Esophagus squamous epithelium (tissue), 5 donors: ENCODE data around the gene LIN7C. TPM values are rescaled to one million over a fixed set of nuclear protein-coding genes. Genes with fewer than 3 reads are reported as not detected.
A peak's percentile ranks its signal among the peaks of the same experiment; 100 is the strongest.

Experiments used
- DNase-seq: peaks from one replicate; lab custom pipeline; 2025; lab: John Stamatoyannopoulos, UW
- H3K27ac ChIP-seq, 4 donors: fragments of 200-600 bp; sonication (generic); one replicate each; pipeline ENCODE4 v1.5.1; 2016 to 2019; ENCODE audit warnings: mild to moderate bottlenecking in 1 of 4
- H3K27me3 ChIP-seq, 4 donors: fragments of 200-600 bp; sonication (generic); 1 replicate in 3 of 4; 2 replicates in 1 of 4; pipeline versions ENCODE4 v1.5.1 to v1.6.0; 2017 to 2021; ENCODE audit warnings: antibody characterized with exemption in 1 of 4
- H3K36me3 ChIP-seq, 3 donors: fragments of 200-600 bp; sonication (generic); one replicate each; pipeline ENCODE4 v1.5.1; 2016 to 2019
- H3K4me1 ChIP-seq, 3 donors: fragments of 200-600 bp; sonication (generic); one replicate each; pipeline ENCODE4 v1.5.1; 2017 to 2019
- H3K4me3 ChIP-seq, 4 donors: fragments of 200-600 bp; sonication (generic); 1 replicate in 3 of 4; 2 replicates in 1 of 4; pipeline ENCODE4 v1.5.1; 2016 to 2019; ENCODE audit warnings: mild to moderate bottlenecking in 2 of 4, moderate library complexity in 1 of 4
- H3K9me3 ChIP-seq, 3 donors: fragments of 200-600 bp; sonication (generic); one replicate each; pipeline ENCODE4 v1.5.1; 2016 to 2019
- POLR2A ChIP-seq, 4 donors: fragments of 450-650 bp; IDR thresholded peaks; one replicate each; pipeline ENCODE4 v1.6.1; 2017; ENCODE audit warnings: antibody characterized with exemption in 4 of 4, mild to moderate bottlenecking in 4 of 4, moderate library complexity in 3 of 4
- WGBS, 2 donors: methylation state at CpG; one replicate each; pipeline ENCODE4 v1.1.5; 2018; 5-methylcytosine and 5-hydroxymethylcytosine counted together
- intact Hi-C: fragments of 100-400 bp; cut with DNase I; formaldehyde crosslinking; loops from one replicate; pipeline ENCODE4 v1.15.0; 2022
- total RNA-seq, 4 donors: library from RNA; depleted of rRNA; stranded (reverse); fragments of >200 nt; gene quantifications; one replicate each; pipeline ENCODE4 v1.1.0, GENCODE V29; 2016
- TF ChIP-seq, protein P1 (sequence below), 6 experiments: fragments of 450-650 bp in 4 of 6; fragments of 200-600 bp in 2 of 6; sonication (generic) in 2 of 6; IDR thresholded peaks; one replicate each; pipeline ENCODE4 v1.5.1; 2016 to 2019; ENCODE audit warnings: antibody characterized with exemption in 6 of 6, mild to moderate bottlenecking in 4 of 6, moderate library complexity in 4 of 6
- donor health status: DM: yes; HTN: yes; CAD: no.

Gene LIN7C, protein sequence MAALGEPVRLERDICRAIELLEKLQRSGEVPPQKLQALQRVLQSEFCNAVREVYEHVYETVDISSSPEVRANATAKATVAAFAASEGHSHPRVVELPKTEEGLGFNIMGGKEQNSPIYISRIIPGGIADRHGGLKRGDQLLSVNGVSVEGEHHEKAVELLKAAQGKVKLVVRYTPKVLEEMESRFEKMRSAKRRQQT
- total RNA-seq = 10 to 100 TPM; 30.4 to 50.3 (median 47.3) TPM

DNA sequence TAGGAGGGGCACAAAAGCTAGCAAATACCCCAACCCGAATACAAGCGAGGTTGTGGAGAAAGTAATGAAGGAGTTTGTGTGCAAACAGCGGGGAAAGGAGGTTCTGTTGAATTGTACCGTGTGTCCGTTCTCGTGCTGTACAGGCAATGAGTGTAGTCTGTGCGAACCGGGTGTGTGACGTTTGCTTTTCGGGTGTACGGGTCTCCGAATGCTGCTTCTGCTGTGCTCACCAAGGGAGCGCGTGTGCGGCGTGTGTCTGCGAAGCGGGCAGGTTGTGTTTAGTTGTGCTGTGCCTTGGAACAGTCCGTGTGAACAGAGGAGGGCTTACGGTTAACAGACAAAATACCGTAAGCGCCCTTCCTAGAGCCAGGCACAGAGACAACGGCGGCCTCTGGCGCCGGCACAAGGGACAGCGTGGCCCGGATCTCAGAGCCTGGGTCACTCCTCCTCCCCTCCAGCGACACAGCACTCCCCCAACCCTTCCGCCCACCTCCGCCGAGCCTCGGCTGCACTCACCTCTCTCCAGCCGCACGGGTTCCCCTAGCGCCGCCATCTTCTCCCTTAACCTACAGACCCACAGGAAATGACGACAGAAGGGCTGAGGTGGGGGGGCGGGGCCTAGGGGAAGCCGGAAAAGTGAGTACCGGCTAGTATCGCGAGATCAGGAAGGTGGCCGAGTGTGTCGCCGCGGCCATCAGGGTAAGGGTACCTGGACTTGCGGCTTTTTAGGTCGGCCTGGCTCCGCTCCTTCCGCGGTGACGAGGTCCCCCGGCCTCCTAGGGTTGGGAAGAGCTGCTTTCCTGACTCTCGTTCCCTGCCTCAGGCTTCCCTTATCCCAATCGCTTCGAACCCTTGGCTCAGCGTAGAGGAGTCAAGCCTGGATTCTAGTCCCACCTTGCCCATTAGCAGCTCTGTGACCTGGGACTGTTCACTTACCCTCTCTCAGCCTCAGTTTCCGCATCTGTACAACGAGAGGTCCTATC is at the start of gene LIN7C:
Gene LIN7C, minus strand, starts transcription at position 570 of the 983 bp plus-strand sequence. Its CDS starts 17 bp downstream, at position 553.
- Histone ChIP-seq H3K4me3 (peak within 1 kb of the TSS; percentile 77 to 81 (median 79)), H3K4me1 (peaks cover 15 to 55% (median 37%) of the 10 kb centered on the region in 3 donors), H3K9me3 (no peaks in the 10 kb centered on the region), H3K36me3 (peaks cover 0 to 7% (median 0%) of the 10 kb centered on the region in 3 donors), H3K27ac (peak within 1 kb of the TSS; percentile 92 to 96 (median 94)), H3K27me3 (no peaks in the 10 kb centered on the region)
- WGBS, 2 donors = 1% methylated on average over 24 to 32 of the region's 60 CpGs
- intact Hi-C loops = no loop called here
- DNase-seq = peak; percentile 85
- TF ChIP-seq, protein P1, sequence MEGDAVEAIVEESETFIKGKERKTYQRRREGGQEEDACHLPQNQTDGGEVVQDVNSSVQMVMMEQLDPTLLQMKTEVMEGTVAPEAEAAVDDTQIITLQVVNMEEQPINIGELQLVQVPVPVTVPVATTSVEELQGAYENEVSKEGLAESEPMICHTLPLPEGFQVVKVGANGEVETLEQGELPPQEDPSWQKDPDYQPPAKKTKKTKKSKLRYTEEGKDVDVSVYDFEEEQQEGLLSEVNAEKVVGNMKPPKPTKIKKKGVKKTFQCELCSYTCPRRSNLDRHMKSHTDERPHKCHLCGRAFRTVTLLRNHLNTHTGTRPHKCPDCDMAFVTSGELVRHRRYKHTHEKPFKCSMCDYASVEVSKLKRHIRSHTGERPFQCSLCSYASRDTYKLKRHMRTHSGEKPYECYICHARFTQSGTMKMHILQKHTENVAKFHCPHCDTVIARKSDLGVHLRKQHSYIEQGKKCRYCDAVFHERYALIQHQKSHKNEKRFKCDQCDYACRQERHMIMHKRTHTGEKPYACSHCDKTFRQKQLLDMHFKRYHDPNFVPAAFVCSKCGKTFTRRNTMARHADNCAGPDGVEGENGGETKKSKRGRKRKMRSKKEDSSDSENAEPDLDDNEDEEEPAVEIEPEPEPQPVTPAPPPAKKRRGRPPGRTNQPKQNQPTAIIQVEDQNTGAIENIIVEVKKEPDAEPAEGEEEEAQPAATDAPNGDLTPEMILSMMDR (IDR thresholded peaks at IDR 0.05) = peak in 1 of 6 experiments; percentile 21
- TF ChIP-seq POLR2A (IDR thresholded peaks at IDR 0.05) = peak in 3 of 4 donors; percentile 78 to 92 (median 81)

DNA sequence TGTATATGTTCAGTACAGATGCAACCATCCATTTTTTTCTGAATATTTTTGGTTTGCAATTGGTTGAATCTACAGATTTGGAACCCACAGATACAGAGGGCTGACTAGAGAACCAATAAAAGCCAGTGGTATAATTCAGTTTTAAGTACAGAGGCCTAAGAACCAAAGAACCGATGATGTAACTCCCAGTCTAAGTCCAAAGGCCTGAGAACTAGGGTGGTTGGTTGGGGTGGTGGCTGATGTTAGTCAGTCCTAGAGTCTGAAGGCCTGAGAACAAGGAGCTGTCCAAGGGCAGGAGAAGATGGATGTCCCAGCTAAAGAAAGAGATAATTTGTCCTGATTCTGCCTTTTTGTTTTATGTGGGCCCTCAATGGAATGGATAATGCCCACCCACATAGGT is 48.7 kb upstream of the LIN7C start:
- 79 to 83% methylated on average over 1 of the region's 1 CpG for WGBS, 2 donors
- H3K9me3 ChIP-seq = no peaks in the 10 kb centered on the region
- H3K27ac ChIP-seq = no peak overlapping the region
- no peaks in the 10 kb centered on the region for H3K27me3 ChIP-seq
- no peaks in the 10 kb centered on the region for H3K4me1 ChIP-seq
- TF ChIP-seq POLR2A (IDR thresholded peaks at IDR 0.05) = no peak
- TF ChIP-seq, protein P1 (IDR thresholded peaks at IDR 0.05) = no peak
- no peak overlapping the region for H3K4me3 ChIP-seq
- no peak for DNase-seq
- H3K36me3 ChIP-seq = no peaks in the 10 kb centered on the region
- intact Hi-C loops = no loop called here

DNA sequence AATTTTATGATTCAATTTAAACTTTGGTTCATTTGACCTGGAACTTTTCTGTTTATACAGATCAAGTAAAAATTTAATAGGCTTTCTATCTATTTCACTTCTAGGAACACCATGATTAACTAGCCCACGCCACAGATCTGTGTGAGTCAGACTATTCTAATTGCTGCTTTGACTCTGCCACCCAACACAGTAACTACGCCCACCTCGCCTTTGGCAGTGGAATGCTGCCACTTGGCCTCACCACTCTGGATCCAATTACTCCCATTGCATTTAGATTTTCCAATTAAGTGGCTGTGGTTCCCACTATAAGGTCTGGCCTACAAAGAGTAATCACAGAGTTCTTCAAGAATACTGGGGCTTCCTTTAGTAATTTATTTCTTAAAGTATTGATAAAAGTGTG is 46.6 kb upstream of the LIN7C start:
- Histone ChIP-seq H3K9me3 (no peaks in the 10 kb centered on the region), H3K27me3 (no peaks in the 10 kb centered on the region), H3K4me3 (no peak overlapping the region), H3K36me3 (no peaks in the 10 kb centered on the region), H3K27ac (no peak overlapping the region), H3K4me1 (no peaks in the 10 kb centered on the region)
- TF ChIP-seq, protein P1 (IDR thresholded peaks at IDR 0.05) = no peak
- no peak for TF ChIP-seq POLR2A (IDR thresholded peaks at IDR 0.05)
- intact Hi-C loops = no loop called here
- no peak for DNase-seq
- WGBS, 2 donors = 34 to 45% methylated on average over 3 of the region's 3 CpGs

DNA sequence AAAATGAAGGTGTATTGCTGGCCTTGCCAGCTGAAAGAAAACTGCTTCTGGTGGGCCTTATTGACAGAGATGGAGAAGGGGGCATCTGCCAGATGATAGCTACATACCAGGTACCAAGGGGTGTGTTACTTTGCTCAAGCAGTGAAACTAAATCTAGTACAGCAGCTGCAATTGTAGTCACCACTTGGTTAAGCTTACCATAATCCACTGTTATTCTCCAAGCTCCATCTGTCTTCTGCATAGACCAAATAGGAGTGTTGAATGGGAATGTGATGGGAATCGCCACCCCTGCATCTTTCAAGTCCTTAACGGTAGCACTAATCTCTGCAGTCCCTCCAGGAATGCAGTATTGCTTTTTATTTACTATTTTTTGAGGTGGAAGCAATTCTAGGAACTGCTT is 45.8 kb upstream of the LIN7C start:
- TF ChIP-seq, protein P1 (IDR thresholded peaks at IDR 0.05) = no peak
- TF ChIP-seq POLR2A (IDR thresholded peaks at IDR 0.05) = no peak
- H3K36me3 ChIP-seq = no peaks in the 10 kb centered on the region
- no peaks in the 10 kb centered on the region for H3K4me1 ChIP-seq
- H3K27ac ChIP-seq = no peak overlapping the region
- H3K4me3 ChIP-seq = no peak overlapping the region
- no peaks in the 10 kb centered on the region for H3K27me3 ChIP-seq
- no peak for DNase-seq
- WGBS, 2 donors = 78 to 87% methylated on average over 2 of the region's 2 CpGs
- no peaks in the 10 kb centered on the region for H3K9me3 ChIP-seq
- intact Hi-C loops = no loop called here

DNA sequence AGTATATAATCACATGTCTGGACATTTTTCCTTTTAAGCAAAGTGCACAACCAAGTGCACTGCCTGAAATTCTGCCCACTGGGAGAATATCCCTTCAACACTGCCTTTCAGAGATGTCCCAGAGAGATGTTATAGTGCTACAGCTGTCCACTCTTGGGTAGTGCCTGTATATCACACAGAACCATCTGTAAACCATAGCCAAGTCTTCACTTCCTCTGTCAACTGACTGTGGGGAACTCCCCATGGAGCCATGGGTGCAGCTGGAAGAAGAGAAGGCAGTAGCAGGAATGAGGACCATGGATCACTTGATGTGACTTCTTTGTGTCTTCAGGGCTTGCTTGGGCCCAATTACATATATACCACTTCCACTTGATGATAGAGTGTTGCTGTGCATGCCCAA is 44.6 kb upstream of the LIN7C start:
- intact Hi-C loops = no loop called here

More for the DNA sequence above, 44.6 kb upstream of the LIN7C start:
- Histone ChIP-seq H3K27me3 (no peaks in the 10 kb centered on the region), H3K4me3 (no peak overlapping the region), H3K36me3 (no peaks in the 10 kb centered on the region), H3K9me3 (no peaks in the 10 kb centered on the region), H3K4me1 (no peaks in the 10 kb centered on the region), H3K27ac (no peak overlapping the region)
- TF ChIP-seq POLR2A (IDR thresholded peaks at IDR 0.05) = no peak
- TF ChIP-seq, protein P1 (IDR thresholded peaks at IDR 0.05) = no peak
- no peak for DNase-seq
